Right lobe of liver (tissue), 6 donors: Measurements from ENCODE around the gene REEP3. TPM values are rescaled to one million over a fixed set of nuclear protein-coding genes. Genes with fewer than 3 reads are reported as not detected.
A peak's percentile ranks its signal among the peaks of the same experiment; 100 is the strongest.

Experiments used
- ATAC-seq, 4 donors: fragments of 200-7000 bp; cut with Tn5 transposase; one replicate each; pipeline ENCODE4 v1.9.1; 2020; ENCODE audit warnings: mild to moderate bottlenecking in 4 of 4, moderate library complexity in 4 of 4
- DNase-seq, 3 donors: peaks; one replicate each; pipeline ENCODE4 v3.0.0-alpha.2; 2020
- H3K27ac ChIP-seq, 3 donors: fragments of 200-600 bp; one replicate each; pipeline ENCODE4 v1.8.0; 2022
- H3K27me3 ChIP-seq, 2 donors: fragments of 200-600 bp; one replicate each; pipeline ENCODE4 v1.8.0; 2022
- H3K36me3 ChIP-seq, 4 donors: fragments of 200-600 bp; sonication (generic) in 1 of 4; one replicate each; pipeline versions ENCODE4 v1.5.1 to v1.8.0; 2017 to 2022; ENCODE audit warnings: control low read depth in 1 of 4
- H3K4me1 ChIP-seq, 4 donors: fragments of 200-600 bp; sonication (generic) in 1 of 4; one replicate each; pipeline versions ENCODE4 v1.5.1 to v1.8.0; 2017 to 2022; ENCODE audit warnings: control low read depth in 1 of 4
- H3K4me3 ChIP-seq, 3 donors: fragments of 200-600 bp; one replicate each; pipeline ENCODE4 v1.8.0; 2022
- H3K9me3 ChIP-seq, 4 donors: fragments of 200-600 bp; sonication (generic) in 1 of 4; one replicate each; pipeline versions ENCODE4 v1.5.1 to v1.8.0; 2017 to 2022; ENCODE audit warnings: control low read depth in 1 of 4
- POLR2A ChIP-seq: fragments of 450-650 bp; IDR thresholded peaks from one replicate; pipeline ENCODE4 v1.6.1; 2017; ENCODE audit warnings: antibody characterized with exemption, mild to moderate bottlenecking
- WGBS: methylation state at CpG from one replicate; pipeline ENCODE4 v1.1.6; 2018; ENCODE audit warnings: low coverage, low lambda C conversion rate; ENCODE audit not compliant: insufficient coverage; ENCODE audit errors: missing lambda C conversion rate; 5-methylcytosine and 5-hydroxymethylcytosine counted together
- intact Hi-C, 2 donors: fragments of 100-400 bp; cut with DNase I; formaldehyde crosslinking; loops; one replicate each; pipeline versions ENCODE4 v1.11.2 to v1.14.1; 2022
- total RNA-seq, 6 experiments: library from RNA; depleted of rRNA in 2 of 6; stranded (reverse); fragments of >200 nt in 2 of 6; fragmentation: NEBNext Ultra II Directional in 3 of 6; extraction: Animal tissue kit (Norgen Biotek cat#: 25700) in 3 of 6; gene quantifications; one replicate each; pipeline versions ENCODE4 v1.1.0 to v1.2.4, GENCODE V29; 2016 to 2023
- TF ChIP-seq, protein P1 (sequence below), 4 donors: fragments of 200-600 bp in 3 of 4; fragments of 450-650 bp in 1 of 4; IDR thresholded peaks; one replicate each; pipeline versions ENCODE4 v1.5.1 to v1.8.0; 2016 to 2022; ENCODE audit warnings: antibody characterized with exemption in 4 of 4, mild to moderate bottlenecking in 2 of 4
- donor health status: DM: no; HTN: yes; CAD: no.
- donor health status: DM: no; HTN: no; CAD: no.
- donor health status: DM: no; HTN: no; CAD: no.
- donor health status: DM: no; HTN: yes; CAD: no.
- donor health status: DM: no; HTN: yes; CAD: no.

The REEP3 gene
- total RNA-seq, 6 experiments from 2014 or later = 21.1 to 38.8 (median 28.0) TPM

DNA sequence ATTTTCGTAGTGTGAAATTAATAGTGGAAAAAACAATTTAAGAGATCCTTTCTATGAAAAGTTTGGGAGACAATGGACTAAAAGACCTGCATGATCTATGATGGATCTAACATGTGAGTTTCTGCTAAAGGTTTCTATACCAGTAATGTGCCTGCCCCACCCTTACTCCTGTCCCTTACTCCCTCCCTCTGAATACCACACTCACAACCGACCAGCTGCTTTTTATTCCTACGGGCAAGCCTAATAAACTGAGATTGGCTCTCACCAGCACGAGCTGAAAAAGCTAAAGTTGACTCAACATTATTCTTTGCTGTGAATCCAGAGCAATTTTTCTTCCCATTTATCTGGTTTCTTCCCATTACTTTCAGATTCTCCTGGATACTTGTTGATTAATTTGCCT, 17.8 kb upstream of the REEP3 start:
- Histone ChIP-seq H3K9me3 (no peaks in the 10 kb centered on the region), H3K27me3 (no peaks in the 10 kb centered on the region), H3K27ac (no peak overlapping the region), H3K4me3 (no peak overlapping the region), H3K36me3 (no peaks in the 10 kb centered on the region), H3K4me1 (peaks cover 0 to 10% (median 0%) of the 10 kb centered on the region in 4 donors)
- DNase-seq (no peak), ATAC-seq (no peak)
- no peak for TF ChIP-seq POLR2A
- TF ChIP-seq, protein P1, sequence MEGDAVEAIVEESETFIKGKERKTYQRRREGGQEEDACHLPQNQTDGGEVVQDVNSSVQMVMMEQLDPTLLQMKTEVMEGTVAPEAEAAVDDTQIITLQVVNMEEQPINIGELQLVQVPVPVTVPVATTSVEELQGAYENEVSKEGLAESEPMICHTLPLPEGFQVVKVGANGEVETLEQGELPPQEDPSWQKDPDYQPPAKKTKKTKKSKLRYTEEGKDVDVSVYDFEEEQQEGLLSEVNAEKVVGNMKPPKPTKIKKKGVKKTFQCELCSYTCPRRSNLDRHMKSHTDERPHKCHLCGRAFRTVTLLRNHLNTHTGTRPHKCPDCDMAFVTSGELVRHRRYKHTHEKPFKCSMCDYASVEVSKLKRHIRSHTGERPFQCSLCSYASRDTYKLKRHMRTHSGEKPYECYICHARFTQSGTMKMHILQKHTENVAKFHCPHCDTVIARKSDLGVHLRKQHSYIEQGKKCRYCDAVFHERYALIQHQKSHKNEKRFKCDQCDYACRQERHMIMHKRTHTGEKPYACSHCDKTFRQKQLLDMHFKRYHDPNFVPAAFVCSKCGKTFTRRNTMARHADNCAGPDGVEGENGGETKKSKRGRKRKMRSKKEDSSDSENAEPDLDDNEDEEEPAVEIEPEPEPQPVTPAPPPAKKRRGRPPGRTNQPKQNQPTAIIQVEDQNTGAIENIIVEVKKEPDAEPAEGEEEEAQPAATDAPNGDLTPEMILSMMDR (IDR thresholded peaks at IDR 0.05) = no peak
- intact Hi-C loops = no loop called here
- 89% methylated on average over 4 of the region's 4 CpGs for WGBS

- H3K27ac ChIP-seq = no peak overlapping the region
- 60% methylated on average over 2 of the region's 3 CpGs for WGBS
- ATAC-seq (no peak), DNase-seq (no peak)
- TF ChIP-seq POLR2A = no peak
- TF ChIP-seq, protein P1 (IDR thresholded peaks at IDR 0.05) = no peak
- H3K36me3 ChIP-seq = no peaks in the 10 kb centered on the region
- peaks cover 0 to 10% (median 0%) of the 10 kb centered on the region in 4 donors for H3K4me1 ChIP-seq
- H3K27me3 ChIP-seq = no peaks in the 10 kb centered on the region
- H3K9me3 ChIP-seq = no peaks in the 10 kb centered on the region
- H3K4me3 ChIP-seq = no peak overlapping the region
- intact Hi-C loops = no loop called here
Measured at GRCh38 chr10:63504145-63504881, 16.9 kb upstream of the REEP3 start.

DNA sequence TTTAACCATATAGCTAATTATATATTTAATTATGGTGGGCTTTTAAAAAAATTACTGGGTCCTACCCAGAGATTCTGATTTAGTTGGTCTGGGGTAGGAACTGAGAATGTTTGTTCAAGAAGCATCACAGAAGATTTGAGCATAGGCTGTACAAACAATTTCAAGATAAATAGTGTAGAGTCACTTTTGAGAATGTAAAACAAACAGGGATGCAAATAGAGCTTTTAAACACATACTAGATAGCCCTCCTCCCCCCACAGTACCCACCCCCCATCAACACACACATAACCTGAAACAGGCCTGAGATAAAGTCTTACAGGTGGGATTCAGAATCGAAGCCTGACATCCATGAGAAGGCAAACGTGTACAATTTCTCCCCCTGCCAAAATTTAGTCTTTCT, 15.6 kb upstream of the REEP3 start:
- Histone ChIP-seq H3K4me1 (peaks cover 0 to 10% (median 0%) of the 10 kb centered on the region in 4 donors), H3K27me3 (no peaks in the 10 kb centered on the region), H3K36me3 (no peaks in the 10 kb centered on the region), H3K4me3 (no peak overlapping the region), H3K9me3 (no peaks in the 10 kb centered on the region), H3K27ac (no peak overlapping the region)
- intact Hi-C loops = no loop called here
- WGBS = 60% methylated on average over 2 of the region's 2 CpGs
- no peak for ATAC-seq
- TF ChIP-seq, protein P1 (IDR thresholded peaks at IDR 0.05) = no peak
- TF ChIP-seq POLR2A = no peak
- no peak for DNase-seq

GRCh38 chr10:63506554-63506953, 14.6 kb upstream of the REEP3 start:
- peak in 3 of 4 donors; percentile 47 to 58 (median 56) for ATAC-seq
- Histone ChIP-seq H3K27ac (no peak overlapping the region), H3K4me3 (no peak overlapping the region), H3K4me1 (peaks cover 0 to 10% (median 0%) of the 10 kb centered on the region in 4 donors), H3K36me3 (no peaks in the 10 kb centered on the region), H3K27me3 (no peaks in the 10 kb centered on the region), H3K9me3 (no peaks in the 10 kb centered on the region)
- intact Hi-C loops = no loop called here
- no peak for DNase-seq
- no peak for TF ChIP-seq POLR2A
- TF ChIP-seq, protein P1 (IDR thresholded peaks at IDR 0.05) = no peak
- WGBS = 89% methylated on average over 1 of the region's 1 CpG
